Amniotic stem cell (primary cell): Measurements from ENCODE around the gene NRXN2.
"Not testable (repeated sequence)": the region's sequence is repeated elsewhere in the genome, so short reads cannot be mapped to it uniquely, and the experiment has no call there.

Experiments used
- DNase-seq: peaks from one replicate; lab custom pipeline; 2025; lab: John Stamatoyannopoulos, UW

Gene NRXN2

DNA sequence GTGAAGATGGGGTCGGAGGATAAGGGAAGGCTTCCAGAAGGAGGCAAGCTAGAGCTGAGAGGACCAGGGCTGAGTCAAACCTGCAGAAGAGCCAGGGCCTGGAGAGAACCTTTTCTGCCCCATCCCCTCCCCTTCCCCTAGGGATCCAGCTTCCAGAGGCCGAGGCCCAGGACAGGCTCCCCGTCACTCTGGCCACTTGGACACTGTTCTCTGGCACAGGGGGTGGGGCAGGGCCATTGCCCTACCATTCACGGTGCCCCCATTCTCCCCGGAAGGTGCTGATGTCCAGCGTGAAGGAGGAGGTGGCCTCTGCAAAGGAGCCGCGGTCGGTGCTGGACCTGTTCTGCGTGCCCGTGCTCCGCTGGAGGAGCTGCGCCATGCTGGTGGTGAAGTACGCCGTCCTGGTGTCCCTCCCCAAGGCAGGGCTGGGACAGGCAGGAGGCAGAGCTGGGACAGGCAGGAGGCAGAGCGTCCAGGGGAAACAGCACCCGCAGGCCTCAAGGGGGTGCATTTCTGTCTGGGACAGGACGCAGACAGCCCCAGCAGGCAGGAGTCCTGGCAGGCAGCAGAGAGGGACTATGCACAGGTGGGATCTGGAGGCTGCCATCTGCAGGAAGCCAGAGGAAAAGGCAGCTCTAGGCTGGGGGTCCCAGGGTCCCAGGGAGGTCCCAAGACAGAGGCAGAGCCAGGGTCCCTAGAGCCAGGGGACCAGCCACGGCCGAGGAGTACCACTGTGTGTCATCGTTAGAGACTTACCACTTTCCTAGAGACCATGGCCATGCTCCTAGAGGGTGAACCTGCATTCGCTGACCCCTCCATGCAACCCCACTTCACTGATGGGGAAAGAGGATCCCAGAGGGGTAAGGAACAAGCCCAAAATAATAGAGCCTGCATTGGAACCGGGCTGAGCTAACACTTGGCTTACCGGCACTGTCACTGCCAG, 157.8 kb downstream of the NRXN2 start:
- DNase-seq: no peak

DNA sequence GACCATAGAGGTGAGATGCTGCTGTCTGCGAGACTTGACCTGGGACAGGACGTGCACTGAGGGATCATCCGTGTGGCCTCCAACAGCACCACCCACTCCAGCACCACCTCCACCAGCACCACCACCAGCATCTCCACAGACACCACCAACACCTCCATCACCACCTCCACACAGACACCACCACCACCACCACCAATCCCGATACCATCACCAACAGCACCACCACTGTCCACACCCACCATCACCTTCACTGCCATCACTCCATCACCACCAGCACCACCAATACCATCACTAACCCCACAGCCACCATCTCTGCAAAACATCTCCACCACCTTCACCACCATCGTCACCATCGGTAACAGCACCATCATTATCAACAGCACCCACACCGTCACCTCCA, 158.6 kb downstream of the NRXN2 start:
- DNase-seq: no peak

DNA sequence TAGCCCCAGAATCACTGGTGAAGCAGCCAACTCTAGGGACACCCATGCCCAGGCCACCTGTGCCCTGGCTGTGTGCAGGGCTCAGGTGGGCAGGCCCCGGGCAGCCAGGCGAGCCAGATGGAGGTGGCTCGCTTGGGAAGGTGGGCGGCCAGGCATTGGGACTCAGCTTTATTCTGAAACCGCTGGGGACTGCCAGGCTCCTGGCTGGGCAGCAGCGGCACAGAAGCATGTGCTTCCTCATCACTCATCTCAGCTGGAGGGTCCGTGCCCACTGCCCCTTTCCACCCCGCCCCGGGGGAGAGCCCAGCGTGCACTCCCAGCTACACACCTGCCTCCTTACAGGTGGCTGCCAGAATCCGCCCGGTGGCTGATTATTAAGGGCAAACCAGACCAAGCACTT, 159.0 kb downstream of the NRXN2 start:
- no peak for DNase-seq

GRCh38 chr11:64562723-64563351, 160.2 kb downstream of the NRXN2 start:
- no peak for DNase-seq

GRCh38 chr11:64561984-64562722, 160.8 kb downstream of the NRXN2 start:
- no peak for DNase-seq

DNA sequence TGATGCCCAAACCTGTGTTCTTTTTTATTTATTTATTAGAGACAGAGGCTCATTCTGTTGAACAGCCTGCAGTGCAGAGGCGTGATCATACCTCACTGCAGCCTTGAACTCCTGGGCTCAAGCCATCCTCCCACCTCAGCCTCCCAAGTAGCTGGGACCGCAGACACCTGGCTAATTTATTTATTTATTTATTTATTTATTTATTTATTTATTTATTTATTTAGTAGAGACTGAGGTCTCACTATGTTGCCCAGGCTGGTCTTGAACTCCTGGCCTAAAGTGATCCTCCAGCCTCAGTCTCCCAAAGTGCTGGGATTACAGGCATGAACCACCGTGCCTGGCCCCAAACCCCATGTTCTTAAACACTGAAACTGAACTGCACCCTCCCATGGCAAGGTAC, 161.6 kb downstream of the NRXN2 start:
- DNase-seq: not testable (repeated sequence)

- DNase-seq: no peak
Measured at GRCh38 chr11:64560941-64561340, 162.1 kb downstream of the NRXN2 start.

DNA sequence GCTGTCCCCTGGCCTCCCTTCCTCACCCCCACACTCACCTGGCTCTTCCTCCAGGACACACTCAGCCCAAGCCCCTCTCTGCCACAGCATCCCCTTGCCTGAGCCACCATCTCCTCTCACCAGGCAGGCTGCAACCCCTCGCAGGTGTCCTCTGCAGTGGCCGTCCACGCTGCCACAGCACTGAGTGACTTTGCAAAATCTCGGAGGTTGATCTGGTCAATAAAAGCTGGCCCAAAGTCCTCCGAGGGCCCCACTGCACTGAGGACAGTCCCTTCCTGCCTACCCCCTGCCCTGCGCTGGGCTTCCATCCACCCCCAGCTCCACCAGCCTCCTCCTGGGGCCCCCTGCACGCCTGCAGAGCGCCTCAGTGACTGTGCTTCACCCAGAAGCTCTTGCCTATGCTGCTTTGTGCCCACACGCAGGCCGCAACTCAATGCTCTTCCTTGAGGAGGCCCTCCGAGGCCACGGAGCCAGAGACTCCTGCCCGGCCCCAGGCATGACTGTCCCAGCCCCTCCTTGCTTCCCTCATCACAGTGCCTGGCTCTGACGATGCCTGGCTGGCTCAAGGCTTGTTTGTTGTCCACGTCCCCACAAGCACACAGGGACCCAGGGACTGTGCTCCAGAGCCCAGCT, 162.7 kb downstream of the NRXN2 start:
- DNase-seq: no peak

DNA sequence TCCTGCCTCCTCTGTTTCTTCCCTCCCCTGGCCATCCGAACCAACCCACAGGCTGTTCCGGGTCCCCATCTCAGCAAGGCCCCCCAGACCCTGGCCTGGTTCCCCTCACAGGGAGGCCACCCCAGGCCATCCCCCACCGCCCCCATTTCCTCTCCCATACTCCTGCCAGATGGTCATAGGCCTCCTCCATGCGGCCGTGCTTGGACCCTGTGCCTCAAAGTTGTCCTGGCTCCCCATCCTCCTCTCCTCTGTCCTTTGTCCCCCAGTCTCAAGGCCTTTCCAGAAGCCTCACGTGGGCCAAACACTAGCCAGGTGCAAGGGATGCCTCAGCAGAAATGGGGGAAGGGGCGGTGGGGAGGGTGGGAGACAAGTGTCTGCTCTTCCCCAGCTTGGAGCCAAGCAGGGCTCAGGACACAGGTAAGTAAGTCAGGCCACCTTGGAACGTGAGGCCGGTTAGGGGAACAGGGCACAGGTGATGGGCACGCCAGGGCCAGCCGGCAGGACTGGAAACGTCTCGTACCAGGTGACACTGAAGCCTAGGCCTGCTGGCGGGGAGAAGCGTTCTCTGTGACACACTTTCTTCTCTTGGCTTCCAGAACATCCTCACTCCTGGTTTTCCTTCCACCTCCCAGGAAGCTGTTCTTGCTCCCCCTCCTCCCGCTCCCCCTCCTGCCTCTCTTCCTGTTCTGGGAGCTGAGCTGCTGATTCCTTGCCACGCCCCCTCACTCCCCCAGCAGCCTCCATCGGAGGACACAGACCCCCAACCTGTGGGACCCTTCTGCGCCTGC, 163.5 kb downstream of the NRXN2 start:
- DNase-seq: no peak

GRCh38 chr11:64558869-64559268, 164.1 kb downstream of the NRXN2 start:
- DNase-seq: no peak

GRCh38 chr11:64558065-64558745, 164.8 kb downstream of the NRXN2 start:
- DNase-seq: no peak

- no peak for DNase-seq
Measured at GRCh38 chr11:64556721-64557250, 166.2 kb downstream of the NRXN2 start.
